H9 (cell line): ENCODE data around the gene PI4K2A. TPM values are rescaled to one million over a fixed set of nuclear protein-coding genes. Genes with fewer than 3 reads are reported as not detected.

Experiments
- DNase-seq: peaks from one replicate; pipeline ENCODE4 v3.0.0-alpha.2; 2017
- H2AFZ ChIP-seq: one replicate; pipeline ENCODE4 v1.6.1; 2013; ENCODE audit warnings: mild to moderate bottlenecking, low read length, control low read depth, moderate library complexity
- H2AK5ac ChIP-seq: 2 replicates; pipeline ENCODE4 v1.6.1; 2013; ENCODE audit warnings: low read length, control low read depth, mixed read lengths; ENCODE audit not compliant: insufficient read length
- H2BK120ac ChIP-seq: one replicate; pipeline ENCODE4 v1.6.1; 2013; ENCODE audit warnings: low read depth, mild to moderate bottlenecking, low read length, control low read depth, inconsistent platforms; ENCODE audit not compliant: poor library complexity, severe bottlenecking
- H2BK12ac ChIP-seq: 2 replicates; pipeline ENCODE4 v1.6.1; 2013; ENCODE audit warnings: low read length, control low read depth, mixed read lengths, low read depth; ENCODE audit not compliant: insufficient read length
- H2BK15ac ChIP-seq: 2 replicates; pipeline ENCODE4 v1.6.1; 2013; ENCODE audit warnings: low read depth, low read length, control low read depth
- H2BK20ac ChIP-seq: one replicate; pipeline ENCODE4 v1.6.1; 2013; ENCODE audit warnings: low read depth, mild to moderate bottlenecking, low read length, control low read depth, inconsistent platforms; ENCODE audit not compliant: poor library complexity, severe bottlenecking
- H2BK5ac ChIP-seq: 2 replicates; pipeline ENCODE4 v1.6.1; 2013; ENCODE audit warnings: low read length, control low read depth, mixed read lengths; ENCODE audit not compliant: insufficient read length
- H3K14ac ChIP-seq: 2 replicates; pipeline ENCODE4 v1.6.1; 2013; ENCODE audit warnings: low read length, control low read depth; ENCODE audit not compliant: insufficient read depth
- H3K18ac ChIP-seq: 2 replicates; pipeline ENCODE4 v1.6.1; 2013; ENCODE audit warnings: low read depth, mild to moderate bottlenecking, mixed read lengths, low read length, control low read depth; ENCODE audit not compliant: insufficient read length
- H3K23ac ChIP-seq: 2 replicates; pipeline ENCODE4 v1.6.1; 2013; ENCODE audit warnings: low read length, control low read depth, mixed read lengths, low read depth; ENCODE audit not compliant: insufficient read length
- H3K23me2 ChIP-seq: 2 replicates; pipeline ENCODE4 v1.6.1; 2013; ENCODE audit warnings: low read depth, mild to moderate bottlenecking, mixed read lengths, low read length, control low read depth; ENCODE audit not compliant: insufficient read length, poor library complexity, severe bottlenecking
- H3K27ac ChIP-seq: 2 replicates; pipeline ENCODE4 v1.5.1; 2013; ENCODE audit warnings: low read length, control low read depth, mixed read lengths, low read depth; ENCODE audit not compliant: insufficient read length
- H3K27me3 ChIP-seq: 2 replicates; pipeline ENCODE4 v1.6.1; 2013; ENCODE audit warnings: low read length, control low read depth, inconsistent platforms; ENCODE audit not compliant: insufficient read depth
- H3K4ac ChIP-seq: 2 replicates; pipeline ENCODE4 v1.6.1; 2013; ENCODE audit warnings: low read depth, mild to moderate bottlenecking, control low read depth, inconsistent platforms, low read length, moderate library complexity
- H3K4me1 ChIP-seq: 2 replicates; pipeline ENCODE4 v1.6.1; 2013; ENCODE audit warnings: low read length, control low read depth, inconsistent platforms; ENCODE audit not compliant: insufficient read depth
- H3K4me2 ChIP-seq: 2 replicates; pipeline ENCODE4 v1.6.1; 2013; ENCODE audit warnings: low read length, control low read depth, mixed read lengths; ENCODE audit not compliant: insufficient read length, insufficient read depth
- H3K56ac ChIP-seq: 2 replicates; pipeline ENCODE4 v1.6.1; 2013; ENCODE audit warnings: low read depth, mild to moderate bottlenecking, mixed read lengths, low read length, control low read depth; ENCODE audit not compliant: insufficient read length
- H3K79me1 ChIP-seq: 2 replicates; pipeline ENCODE4 v1.6.1; 2013; ENCODE audit warnings: low read depth, mild to moderate bottlenecking, moderate library complexity, low read length, control low read depth, inconsistent platforms; ENCODE audit not compliant: insufficient read depth, poor library complexity, severe bottlenecking
- H3K79me2 ChIP-seq: 2 replicates; pipeline ENCODE4 v1.6.1; 2013; ENCODE audit warnings: low read length, control low read depth, inconsistent platforms; ENCODE audit not compliant: insufficient read depth
- H3K9ac ChIP-seq: 2 replicates; pipeline ENCODE4 v1.6.1; 2013; ENCODE audit warnings: low read length, control low read depth, mixed read lengths; ENCODE audit not compliant: insufficient read length; ENCODE audit errors: extremely low read depth
- H3K9me3 ChIP-seq: one replicate; pipeline ENCODE4 v1.6.1; 2013; ENCODE audit warnings: low read depth, low read length, inconsistent platforms; ENCODE audit not compliant: control insufficient read depth
- H3T11ph ChIP-seq: one replicate; pipeline ENCODE4 v1.6.1; 2013; ENCODE audit warnings: mild to moderate bottlenecking, low read length, control low read depth, inconsistent platforms
- H4K20me1 ChIP-seq: one replicate; pipeline ENCODE4 v1.6.1; 2013; ENCODE audit not compliant: control insufficient read depth, insufficient read length, insufficient read depth
- H4K5ac ChIP-seq: 2 replicates; pipeline ENCODE4 v1.6.1; 2013; ENCODE audit warnings: low read depth, mild to moderate bottlenecking, mixed read lengths, low read length, control low read depth; ENCODE audit not compliant: insufficient read length
- H4K8ac ChIP-seq: replicated peaks from 2 replicates; pipeline ENCODE4 v1.6.1; 2013; ENCODE audit warnings: low read length, control low read depth, mixed read lengths, low read depth; ENCODE audit not compliant: insufficient read length
- H4K91ac ChIP-seq: 2 replicates; pipeline ENCODE4 v1.6.1; 2013; ENCODE audit warnings: low read depth, mild to moderate bottlenecking, moderate library complexity, mixed read lengths, low read length, control low read depth; ENCODE audit not compliant: insufficient read length
- H3K27ac Mint-ChIP-seq, 3 experiments: 2 replicates in 2 of 3; 3 replicates in 1 of 3; pipeline ENCODE4 v1.8.0; 2020 to 2021; ENCODE audit warnings: mixed read lengths in 3 of 3, mild to moderate bottlenecking in 1 of 3, moderate library complexity in 1 of 3
- H3K27me3 Mint-ChIP-seq: 2 replicates; pipeline ENCODE4 v1.8.0; 2021; ENCODE audit warnings: low read depth, mild to moderate bottlenecking, moderate library complexity, mixed read lengths
- H3K36me3 Mint-ChIP-seq, 3 experiments: 2 replicates in 2 of 3; 3 replicates in 1 of 3; pipeline ENCODE4 v1.8.0; 2020 to 2021; ENCODE audit warnings: low read depth in 3 of 3, mixed read lengths in 3 of 3; ENCODE audit not compliant: insufficient read depth in 1 of 3
- H3K4me1 Mint-ChIP-seq, 2 experiments: 2 replicates each; pipeline ENCODE4 v1.8.0; 2020; ENCODE audit warnings: mixed read lengths in 2 of 2
- H3K4me3 Mint-ChIP-seq, 2 experiments: 2 replicates in 1 of 2; 3 replicates in 1 of 2; pipeline ENCODE4 v1.8.0; 2020 to 2021; ENCODE audit warnings: mild to moderate bottlenecking in 2 of 2, mixed read lengths in 2 of 2, moderate library complexity in 1 of 2
- H3K9me3 Mint-ChIP-seq, 2 experiments: 2 replicates in 1 of 2; 3 replicates in 1 of 2; pipeline ENCODE4 v1.8.0; 2020; ENCODE audit warnings: mild to moderate bottlenecking in 2 of 2, mixed read lengths in 2 of 2, moderate library complexity in 1 of 2
- total RNA-seq: library from RNA; stranded (reverse); gene quantifications from 2 replicates; pipeline ENCODE4 v1.2.1, GENCODE V29; 2021
- TF ChIP-seq, protein P1 (sequence below): fragments of 200-600 bp; sonication (generic); conservative IDR thresholded peaks from 3 replicates; pipeline ENCODE4 v1.8.0; 2021; ENCODE audit warnings: antibody characterized with exemption, mild to moderate bottlenecking

PI4K2A gene
- total RNA-seq, 1 experiment from 2014 or later = 30.9 TPM

DNA sequence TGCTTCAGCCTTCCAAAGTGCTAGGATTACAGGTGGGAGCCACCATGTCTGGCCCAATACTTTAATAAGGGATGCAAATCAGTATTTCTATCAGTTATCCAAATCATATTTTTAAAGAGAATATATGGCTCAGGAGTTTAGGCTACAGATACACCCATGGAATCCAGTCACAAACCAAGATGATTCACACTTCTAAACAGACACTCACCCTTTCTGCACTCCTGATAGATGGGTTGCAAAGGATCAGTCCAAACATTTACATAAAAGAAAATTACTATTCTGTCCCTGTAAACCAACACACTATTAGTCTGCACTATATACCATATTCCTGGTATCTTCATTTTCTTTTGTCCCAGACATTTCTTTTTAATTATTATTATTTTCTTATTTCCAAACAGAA lies 9.4 kb upstream of the PI4K2A start:
- Mint-ChIP-seq H3K27me3 (no peaks in the 10 kb centered on the region), H3K27ac (no peak overlapping the region), H3K4me1 (peaks cover 9 to 13% of the 10 kb centered on the region in 2 experiments), H3K36me3 (peaks cover 0 to 2% (median 2%) of the 10 kb centered on the region in 3 experiments; a peak in 4 of 7 replicates), H3K9me3 (no peaks in the 10 kb centered on the region; a peak in 1 of 5 replicates), H3K4me3 (no peak overlapping the region)
- Histone ChIP-seq H2BK120ac (no peak overlapping the region), H3K9ac (no peak overlapping the region), H4K91ac (no peak overlapping the region), H3K79me1 (no peaks in the 10 kb centered on the region), H3K18ac (no peak overlapping the region), H4K8ac (no peak overlapping the region), H3K4me2 (no peak overlapping the region), H3K79me2 (0 out of 2 replicates have a peak, but pooled peaks cover 3% of the 10 kb centered on the region), H2AFZ (no peak overlapping the region), H3T11ph (no peak overlapping the region), H3K27ac (no peak overlapping the region), H2BK12ac (no peak overlapping the region), H3K14ac (no peak overlapping the region), H4K5ac (no peak overlapping the region), H4K20me1 (no peaks in the 10 kb centered on the region), H3K23ac (no peak overlapping the region), H3K4ac (no peak overlapping the region), H3K9me3 (no peaks in the 10 kb centered on the region), H3K56ac (no peak overlapping the region), H3K27me3 (no peaks in the 10 kb centered on the region), H2AK5ac (no peak overlapping the region), H3K4me1 (no peaks in the 10 kb centered on the region), H2BK20ac (no peak overlapping the region), H2BK5ac (no peak overlapping the region), H2BK15ac (no peak overlapping the region), H3K23me2 (peaks cover 7% of the 10 kb centered on the region)
- DNase-seq = no peak
- TF ChIP-seq, protein P1, sequence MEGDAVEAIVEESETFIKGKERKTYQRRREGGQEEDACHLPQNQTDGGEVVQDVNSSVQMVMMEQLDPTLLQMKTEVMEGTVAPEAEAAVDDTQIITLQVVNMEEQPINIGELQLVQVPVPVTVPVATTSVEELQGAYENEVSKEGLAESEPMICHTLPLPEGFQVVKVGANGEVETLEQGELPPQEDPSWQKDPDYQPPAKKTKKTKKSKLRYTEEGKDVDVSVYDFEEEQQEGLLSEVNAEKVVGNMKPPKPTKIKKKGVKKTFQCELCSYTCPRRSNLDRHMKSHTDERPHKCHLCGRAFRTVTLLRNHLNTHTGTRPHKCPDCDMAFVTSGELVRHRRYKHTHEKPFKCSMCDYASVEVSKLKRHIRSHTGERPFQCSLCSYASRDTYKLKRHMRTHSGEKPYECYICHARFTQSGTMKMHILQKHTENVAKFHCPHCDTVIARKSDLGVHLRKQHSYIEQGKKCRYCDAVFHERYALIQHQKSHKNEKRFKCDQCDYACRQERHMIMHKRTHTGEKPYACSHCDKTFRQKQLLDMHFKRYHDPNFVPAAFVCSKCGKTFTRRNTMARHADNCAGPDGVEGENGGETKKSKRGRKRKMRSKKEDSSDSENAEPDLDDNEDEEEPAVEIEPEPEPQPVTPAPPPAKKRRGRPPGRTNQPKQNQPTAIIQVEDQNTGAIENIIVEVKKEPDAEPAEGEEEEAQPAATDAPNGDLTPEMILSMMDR = no peak
